Mammary epithelial cell (primary cell): ENCODE results near the gene DSCAM.

ENCODE experiments used
- CTCF ChIP-seq, 2 donors: IDR thresholded peaks in 1 of 2; conservative IDR thresholded peaks in 1 of 2; 2 replicates each; pipeline ENCODE4 v1.5.1; 2011 to 2012; ENCODE audit warnings: inconsistent platforms in 2 of 2, low read length in 2 of 2, mild to moderate bottlenecking in 2 of 2, control low read depth in 1 of 2, low read depth in 1 of 2; ENCODE audit not compliant: insufficient read depth in 1 of 2; ENCODE audit errors: extremely low read depth in 1 of 2
- EZH2 ChIP-seq: IDR thresholded peaks from 2 replicates; pipeline ENCODE4 v1.6.1; 2012; ENCODE audit warnings: low read length, inconsistent platforms, borderline replicate concordance

GRCh38 chr21:40074710-40075109, 772.2 kb downstream of the DSCAM start:
- TF ChIP-seq CTCF (conservative IDR thresholded peaks at IDR 0.05 in 1 of 2, IDR thresholded peaks at IDR 0.05 in 1 of 2; ENCODE audit: extremely low read depth in 1 of 2, insufficient read depth in 1 of 2, low read depth in 1 of 2, low read length in 2 of 2) = no peak
- no peak for TF ChIP-seq EZH2
